Neutrophil (primary cell): Measurements from ENCODE around the gene TMEM52B.

Experiments
- H3K27ac ChIP-seq: fragments of 200-600 bp; sonication (generic); 2 replicates; pipeline ENCODE4 v1.5.1; 2016; ENCODE audit warnings: mild to moderate bottlenecking, moderate library complexity
- H3K27me3 ChIP-seq: fragments of 200-600 bp; sonication (generic); 2 replicates; pipeline ENCODE4 v1.6.0; 2016; ENCODE audit warnings: mild to moderate bottlenecking
- H3K36me3 ChIP-seq: fragments of 200-600 bp; sonication (generic); 2 replicates; pipeline ENCODE4 v1.5.1; 2017
- H3K4me1 ChIP-seq, 2 experiments: fragments of 200-600 bp in 1 of 2; sonication (generic) in 1 of 2; 1 replicate in 1 of 2; 2 replicates in 1 of 2; pipeline versions ENCODE4 v1.5.1 to v1.6.1; 2013 to 2016; ENCODE audit warnings: low read depth in 1 of 2, low read length in 1 of 2, mild to moderate bottlenecking in 1 of 2, moderate library complexity in 1 of 2; ENCODE audit not compliant: control insufficient read depth in 1 of 2, insufficient read depth in 1 of 2
- H3K4me3 ChIP-seq, 2 experiments: fragments of 200-600 bp in 1 of 2; sonication (generic) in 1 of 2; 1 replicate in 1 of 2; 2 replicates in 1 of 2; pipeline ENCODE4 v1.5.1; 2013 to 2016; ENCODE audit warnings: low read depth in 1 of 2, low read length in 1 of 2, mild to moderate bottlenecking in 1 of 2, moderate library complexity in 1 of 2
- H3K9me3 ChIP-seq: fragments of 200-600 bp; sonication (generic); 2 replicates; pipeline ENCODE4 v1.5.1; 2016
- CTCF ChIP-seq: fragments of 200-600 bp; sonication (generic); IDR thresholded peaks from 2 replicates; pipeline ENCODE4 v1.5.1; 2016; ENCODE audit warnings: antibody characterized with exemption

Gene TMEM52B

GRCh38 chr12:10205220-10205807 is 26.5 kb downstream of the TMEM52B start:
- H3K27ac ChIP-seq = no peak overlapping the region
- H3K9me3 ChIP-seq = no peaks in the 10 kb centered on the region
- no peaks in the 10 kb centered on the region for H3K27me3 ChIP-seq
- TF ChIP-seq CTCF = no peak
- H3K4me1 ChIP-seq = no peaks in the 10 kb centered on the region
- no peak overlapping the region for H3K4me3 ChIP-seq
- no peaks in the 10 kb centered on the region for H3K36me3 ChIP-seq

GRCh38 chr12:10207136-10207535 is 28.3 kb downstream of the TMEM52B start:
- Histone ChIP-seq H3K36me3 (no peaks in the 10 kb centered on the region), H3K9me3 (no peaks in the 10 kb centered on the region), H3K27me3 (no peaks in the 10 kb centered on the region), H3K4me3 (no peak overlapping the region), H3K4me1 (peaks cover 3 to 6% of the 10 kb centered on the region in 2 experiments), H3K27ac (no peak overlapping the region)
- no peak for TF ChIP-seq CTCF

GRCh38 chr12:10210225-10210624 is 31.4 kb downstream of the TMEM52B start:
- H3K4me1 ChIP-seq = peaks cover 21 to 26% of the 10 kb centered on the region in 2 experiments
- no peak for TF ChIP-seq CTCF
- H3K27ac ChIP-seq = no peak overlapping the region
- peaks cover 7% of the 10 kb centered on the region for H3K36me3 ChIP-seq
- H3K9me3 ChIP-seq = no peaks in the 10 kb centered on the region
- no peaks in the 10 kb centered on the region for H3K27me3 ChIP-seq
- no peak overlapping the region for H3K4me3 ChIP-seq

GRCh38 chr12:10211101-10211939 is 32.5 kb downstream of the TMEM52B start:
- Histone ChIP-seq H3K36me3 (peaks cover 12% of the 10 kb centered on the region), H3K27me3 (no peaks in the 10 kb centered on the region), H3K4me3 (peak overlapping the region in 1 of 2 experiments; percentile 94), H3K27ac (peak overlapping the region; percentile 100), H3K9me3 (no peaks in the 10 kb centered on the region), H3K4me1 (peaks cover 25 to 31% of the 10 kb centered on the region in 2 experiments)
- TF ChIP-seq CTCF = no peak

- H3K9me3 ChIP-seq = no peaks in the 10 kb centered on the region
- no peak for TF ChIP-seq CTCF
- H3K4me1 ChIP-seq = peaks cover 25 to 31% of the 10 kb centered on the region in 2 experiments
- H3K27me3 ChIP-seq = no peaks in the 10 kb centered on the region
- H3K4me3 ChIP-seq = peak overlapping the region; percentile 90 to 94
- H3K36me3 ChIP-seq = peaks cover 14% of the 10 kb centered on the region
- H3K27ac ChIP-seq = peak overlapping the region; percentile 100
Observed at GRCh38 chr12:10211940-10212738, 33.3 kb downstream of the TMEM52B start.
